ENCODE measurements around the gene NT5C1B. TPM values are rescaled to one million over a fixed set of nuclear protein-coding genes. Genes with fewer than 3 reads are reported as not detected.

Gene NT5C1B
- total and polyA plus RNA-seq, 10 of the 15 experiments (the other 5 are each of a cell fraction or from before 2014, with no cell fraction given), result 0.40 to 0.44 TPM; not detected in 8

DNA sequence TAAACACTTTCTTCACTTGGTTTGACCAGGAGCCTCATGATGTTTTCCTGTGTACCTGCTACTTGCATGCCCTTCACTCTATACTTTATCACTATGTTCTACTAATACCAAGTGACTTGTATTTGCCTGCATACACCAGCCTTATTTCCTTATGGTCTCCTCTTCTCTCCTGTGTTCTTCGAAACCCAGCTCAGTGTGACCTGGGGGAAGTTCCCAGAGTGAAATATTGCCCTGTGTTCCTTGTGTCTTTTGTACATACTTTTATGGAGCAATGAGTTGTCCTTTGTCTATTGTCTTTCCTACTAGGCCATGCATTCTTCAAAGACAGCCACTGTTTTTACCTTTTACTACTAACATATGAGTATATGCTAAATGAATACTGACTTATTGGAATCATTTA is 567 bp downstream of the NT5C1B start:
- no peaks in the 10 kb centered on the region for H3K36me3 ChIP-seq (ENCODE audit: control insufficient read depth in 2 of 2, insufficient read depth in 2 of 2, low read length in 1 of 2)
- no peak overlapping the region for H2AFZ ChIP-seq (ENCODE audit: control insufficient read depth, low read depth, low read length)
- H3K27me3 ChIP-seq (replicated peaks in 1 of 2; ENCODE audit: control insufficient read depth in 2 of 2, insufficient read depth in 2 of 2, low read length in 1 of 2), result no peaks in the 10 kb centered on the region
- ChIA-PET SMC1A (ENCODE audit: uncharacterized antibody, unreplicated experiment) (no interaction called here), POLR2A (no interaction called here), CTCF (no interaction called here), RAD21 (ENCODE audit: unreplicated experiment) (no interaction called here)
- no peak overlapping the region for H3K4me3 ChIP-seq
- TF ChIP-seq EED (IDR thresholded peaks at IDR 0.05; ENCODE audit: low read depth) (no peak), GATAD2B (conservative IDR thresholded peaks at IDR 0.05; ENCODE audit: low read depth) (no peak), DPF2 (IDR thresholded peaks at IDR 0.05) (no peak), ZNF384 (IDR thresholded peaks at IDR 0.05; ENCODE audit: borderline replicate concordance, low read depth, low read length) (no peak), STAT1 (conservative IDR thresholded peaks at IDR 0.05) (no peak), TBL1XR1 (IDR thresholded peaks at IDR 0.05; ENCODE audit: low read depth, low read length) (no peak), IKZF2 (IDR thresholded peaks at IDR 0.05) (no peak), ZSCAN29 (IDR thresholded peaks at IDR 0.05) (no peak), HDGF (IDR thresholded peaks at IDR 0.05) (no peak), GABPA (IDR thresholded peaks at IDR 0.05; ENCODE audit: low read depth) (no peak), RELA (IDR thresholded peaks at IDR 0.05; ENCODE audit: borderline replicate concordance, partially characterized antibody) (no peak), ATF7 (IDR thresholded peaks at IDR 0.05; ENCODE audit: low read depth) (no peak)
- TF ChIP-seq, protein P1, sequence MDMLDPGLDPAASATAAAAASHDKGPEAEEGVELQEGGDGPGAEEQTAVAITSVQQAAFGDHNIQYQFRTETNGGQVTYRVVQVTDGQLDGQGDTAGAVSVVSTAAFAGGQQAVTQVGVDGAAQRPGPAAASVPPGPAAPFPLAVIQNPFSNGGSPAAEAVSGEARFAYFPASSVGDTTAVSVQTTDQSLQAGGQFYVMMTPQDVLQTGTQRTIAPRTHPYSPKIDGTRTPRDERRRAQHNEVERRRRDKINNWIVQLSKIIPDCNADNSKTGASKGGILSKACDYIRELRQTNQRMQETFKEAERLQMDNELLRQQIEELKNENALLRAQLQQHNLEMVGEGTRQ (IDR thresholded peaks at IDR 0.05; ENCODE audit: borderline replicate concordance, low read depth, low read length), result no peak
- TF ChIP-seq, protein P2, sequence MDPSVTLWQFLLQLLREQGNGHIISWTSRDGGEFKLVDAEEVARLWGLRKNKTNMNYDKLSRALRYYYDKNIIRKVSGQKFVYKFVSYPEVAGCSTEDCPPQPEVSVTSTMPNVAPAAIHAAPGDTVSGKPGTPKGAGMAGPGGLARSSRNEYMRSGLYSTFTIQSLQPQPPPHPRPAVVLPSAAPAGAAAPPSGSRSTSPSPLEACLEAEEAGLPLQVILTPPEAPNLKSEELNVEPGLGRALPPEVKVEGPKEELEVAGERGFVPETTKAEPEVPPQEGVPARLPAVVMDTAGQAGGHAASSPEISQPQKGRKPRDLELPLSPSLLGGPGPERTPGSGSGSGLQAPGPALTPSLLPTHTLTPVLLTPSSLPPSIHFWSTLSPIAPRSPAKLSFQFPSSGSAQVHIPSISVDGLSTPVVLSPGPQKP (IDR thresholded peaks at IDR 0.05; ENCODE audit: low read depth, low read length), result no peak
- TF ChIP-seq, protein P3, sequence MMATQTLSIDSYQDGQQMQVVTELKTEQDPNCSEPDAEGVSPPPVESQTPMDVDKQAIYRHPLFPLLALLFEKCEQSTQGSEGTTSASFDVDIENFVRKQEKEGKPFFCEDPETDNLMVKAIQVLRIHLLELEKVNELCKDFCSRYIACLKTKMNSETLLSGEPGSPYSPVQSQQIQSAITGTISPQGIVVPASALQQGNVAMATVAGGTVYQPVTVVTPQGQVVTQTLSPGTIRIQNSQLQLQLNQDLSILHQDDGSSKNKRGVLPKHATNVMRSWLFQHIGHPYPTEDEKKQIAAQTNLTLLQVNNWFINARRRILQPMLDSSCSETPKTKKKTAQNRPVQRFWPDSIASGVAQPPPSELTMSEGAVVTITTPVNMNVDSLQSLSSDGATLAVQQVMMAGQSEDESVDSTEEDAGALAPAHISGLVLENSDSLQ (IDR thresholded peaks at IDR 0.05), result no peak
- intact Hi-C loops (cut with micrococcal nuclease; ENCODE audit: unreplicated experiment) (no loop called here), in situ Hi-C loops (cut with MboI) (no loop called here)
- no peaks in the 10 kb centered on the region for H3K79me2 ChIP-seq (ENCODE audit: control insufficient read depth, insufficient read depth, low read length)
- 64% methylated on average over 1 of the region's 1 CpG for WGBS (ENCODE audit: insufficient coverage, insufficient replicate concordance, low lambda C conversion rate, missing lambda C conversion rate)
- BruUV-seq (replicated peaks), result no TSS peak
- H3K9ac ChIP-seq (ENCODE audit: control insufficient read depth, insufficient read depth, low read length), result no peak overlapping the region
- H3K27ac ChIP-seq (ENCODE audit: control insufficient read depth, insufficient read depth), result no peak overlapping the region
- H3K4me1 ChIP-seq (ENCODE audit: control insufficient read depth, insufficient read depth, low read length), result no peaks in the 10 kb centered on the region
- H3K9me3 ChIP-seq (replicated peaks; ENCODE audit: control insufficient read depth, insufficient read depth, low read length), result no peaks in the 10 kb centered on the region
- no peak overlapping the region for H3K4me2 ChIP-seq (ENCODE audit: control insufficient read depth, insufficient read depth)
- ATAC-seq (no peak), DNase-seq (ENCODE audit: low read depth, low spot score) (no peak), FAIRE-seq (no peak)
- no peaks in the 10 kb centered on the region for H4K20me1 ChIP-seq (ENCODE audit: control insufficient read depth, insufficient read depth)

Measured in GM12878 (cell line).